PC-9 (cell line): ENCODE data around the gene SORBS1. TPM values are rescaled to one million over a fixed set of nuclear protein-coding genes. Genes with fewer than 3 reads are reported as not detected.

Source experiments
- BruUV-seq: library from RNA; stranded (reverse); fragments of 400-500 nt; replicated peaks from 2 replicates; lab custom pipeline; 2021; lab: Mats Ljungman, UMichigan
- CTCF ChIA-PET: fragments of 300-600 bp; sonication (Branson Sonifier 250); formaldehyde crosslinking; loops from one replicate; lab custom pipeline; 2022; ENCODE audit warnings: antibody characterized with exemption; lab: Charles Lee
- POLR2A ChIA-PET: fragments of 300-600 bp; sonication (Branson Sonifier 250); formaldehyde crosslinking; loops from one replicate; lab custom pipeline; 2022; ENCODE audit warnings: antibody characterized with exemption; ENCODE audit not compliant: unreplicated experiment; lab: Charles Lee
- DNase-seq, 2 experiments: peaks; one replicate each; pipeline versions ENCODE4 v3.0.0 to v3.0.0-alpha.2; 2015 to 2022; ENCODE audit warnings: mixed read lengths in 1 of 2
- H2AFZ ChIP-seq: fragments of 200-600 bp; sonication (generic); 2 replicates; pipeline ENCODE4 v1.8.1; 2017; ENCODE audit warnings: antibody characterized with exemption
- H3F3A ChIP-seq: fragments of 200-600 bp; sonication (generic); 2 replicates; pipeline ENCODE4 v1.8.1; 2017; ENCODE audit warnings: antibody characterized with exemption, mild to moderate bottlenecking, low read depth; ENCODE audit not compliant: insufficient read depth
- H3K27ac ChIP-seq: fragments of 200-600 bp; sonication (generic); 2 replicates; pipeline ENCODE4 v1.6.1; 2016; ENCODE audit warnings: mixed run types
- H3K27me3 ChIP-seq: fragments of 200-600 bp; sonication (generic); 2 replicates; pipeline ENCODE4 v1.6.1; 2016; ENCODE audit warnings: low read depth, mixed run types; ENCODE audit not compliant: insufficient read depth
- H3K36me3 ChIP-seq: fragments of 200-600 bp; sonication (generic); 2 replicates; pipeline ENCODE4 v1.6.1; 2016; ENCODE audit warnings: low read depth, mixed run types
- H3K4me1 ChIP-seq: fragments of 200-600 bp; sonication (generic); replicated peaks from 2 replicates; pipeline ENCODE4 v1.6.1; 2016; ENCODE audit warnings: mixed run types; ENCODE audit not compliant: insufficient read depth
- H3K4me2 ChIP-seq: fragments of 200-600 bp; sonication (generic); 2 replicates; pipeline ENCODE4 v1.6.1; 2017; ENCODE audit warnings: mixed run types
- H3K4me3 ChIP-seq: fragments of 200-600 bp; sonication (generic); 2 replicates; pipeline ENCODE4 v1.6.1; 2016; ENCODE audit warnings: mixed run types
- H3K79me2 ChIP-seq: fragments of 200-600 bp; sonication (generic); 2 replicates; pipeline ENCODE4 v1.6.1; 2017; ENCODE audit warnings: low read depth, mixed run types
- H3K9me2 ChIP-seq: fragments of 200-600 bp; sonication (generic); 2 replicates; pipeline ENCODE4 v1.8.1; 2017; ENCODE audit warnings: mild to moderate bottlenecking; ENCODE audit not compliant: insufficient read depth
- H3K9me3 ChIP-seq: fragments of 200-600 bp; sonication (generic); 2 replicates; pipeline ENCODE4 v1.8.1; 2016; ENCODE audit warnings: low read depth; ENCODE audit not compliant: insufficient read depth
- H4K20me1 ChIP-seq: fragments of 200-600 bp; sonication (generic); 2 replicates; pipeline ENCODE4 v1.8.1; 2017; ENCODE audit not compliant: insufficient read depth
- EZH2 ChIP-seq: fragments of 200-600 bp; sonication (generic); IDR thresholded peaks from 2 replicates; pipeline ENCODE4 v1.8.0; 2017; ENCODE audit warnings: antibody characterized with exemption, low read depth
- intact Hi-C: fragments of 100-400 bp; cut with micrococcal nuclease; formaldehyde crosslinking; loops from one replicate; pipeline ENCODE4 v1.10.0; 2022; ENCODE audit not compliant: unreplicated experiment
- total RNA-seq: library from RNA; stranded (reverse); gene quantifications from 2 replicates; pipeline ENCODE4 v1.2.3, GENCODE V29; 2021
- TF ChIP-seq, protein P1 (sequence below): fragments of 200-600 bp; sonication (generic); conservative IDR thresholded peaks from 2 replicates; pipeline ENCODE4 v1.6.1; 2017; ENCODE audit warnings: mixed run types, antibody characterized with exemption, mild to moderate bottlenecking, moderate library complexity

Gene SORBS1
- total RNA-seq, 1 experiment from 2014 or later: 5.0 TPM

DNA sequence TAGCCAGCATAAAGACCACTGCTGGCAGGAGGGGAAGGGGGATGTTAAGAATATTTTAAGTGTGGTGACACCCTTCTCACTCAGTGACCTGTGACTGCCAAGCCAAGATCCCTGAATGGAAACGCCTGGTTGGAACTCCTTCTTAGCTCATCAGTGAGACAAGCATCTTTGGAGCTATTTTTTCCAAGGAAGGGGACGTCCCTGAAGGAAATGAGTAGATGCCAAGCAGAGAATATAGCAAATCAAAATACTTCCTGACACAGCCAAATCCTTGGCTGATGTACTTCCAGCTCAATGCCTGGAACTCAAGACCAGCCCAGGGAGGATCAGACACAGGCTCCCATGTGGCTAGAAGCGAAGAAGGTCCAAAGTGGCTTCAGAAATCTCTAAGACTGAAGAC is 82.2 kb downstream of the SORBS1 start:
- Histone ChIP-seq H3F3A (no peaks in the 10 kb centered on the region), H3K4me3 (no peak overlapping the region), H3K36me3 (no peaks in the 10 kb centered on the region), H3K4me2 (no peak overlapping the region), H3K9me2 (no peaks in the 10 kb centered on the region), H3K27me3 (no peaks in the 10 kb centered on the region), H4K20me1 (no peaks in the 10 kb centered on the region), H3K79me2 (no peaks in the 10 kb centered on the region), H3K4me1 (no peaks in the 10 kb centered on the region), H3K27ac (no peak overlapping the region), H3K9me3 (no peaks in the 10 kb centered on the region), H2AFZ (no peak overlapping the region)
- BruUV-seq: no TSS peak
- ChIA-PET CTCF (interaction anchor here (0.5 to 0.6 kb wide), 2 partner anchors 99 to 638 kb away, joined by 6 read pairs; no protein-coding TSS in a partner anchor), POLR2A (no interaction called here)
- intact Hi-C loops: no loop called here
- TF ChIP-seq EZH2: no peak
- TF ChIP-seq, protein P1, sequence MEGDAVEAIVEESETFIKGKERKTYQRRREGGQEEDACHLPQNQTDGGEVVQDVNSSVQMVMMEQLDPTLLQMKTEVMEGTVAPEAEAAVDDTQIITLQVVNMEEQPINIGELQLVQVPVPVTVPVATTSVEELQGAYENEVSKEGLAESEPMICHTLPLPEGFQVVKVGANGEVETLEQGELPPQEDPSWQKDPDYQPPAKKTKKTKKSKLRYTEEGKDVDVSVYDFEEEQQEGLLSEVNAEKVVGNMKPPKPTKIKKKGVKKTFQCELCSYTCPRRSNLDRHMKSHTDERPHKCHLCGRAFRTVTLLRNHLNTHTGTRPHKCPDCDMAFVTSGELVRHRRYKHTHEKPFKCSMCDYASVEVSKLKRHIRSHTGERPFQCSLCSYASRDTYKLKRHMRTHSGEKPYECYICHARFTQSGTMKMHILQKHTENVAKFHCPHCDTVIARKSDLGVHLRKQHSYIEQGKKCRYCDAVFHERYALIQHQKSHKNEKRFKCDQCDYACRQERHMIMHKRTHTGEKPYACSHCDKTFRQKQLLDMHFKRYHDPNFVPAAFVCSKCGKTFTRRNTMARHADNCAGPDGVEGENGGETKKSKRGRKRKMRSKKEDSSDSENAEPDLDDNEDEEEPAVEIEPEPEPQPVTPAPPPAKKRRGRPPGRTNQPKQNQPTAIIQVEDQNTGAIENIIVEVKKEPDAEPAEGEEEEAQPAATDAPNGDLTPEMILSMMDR: no peak
- no peak for DNase-seq

DNA sequence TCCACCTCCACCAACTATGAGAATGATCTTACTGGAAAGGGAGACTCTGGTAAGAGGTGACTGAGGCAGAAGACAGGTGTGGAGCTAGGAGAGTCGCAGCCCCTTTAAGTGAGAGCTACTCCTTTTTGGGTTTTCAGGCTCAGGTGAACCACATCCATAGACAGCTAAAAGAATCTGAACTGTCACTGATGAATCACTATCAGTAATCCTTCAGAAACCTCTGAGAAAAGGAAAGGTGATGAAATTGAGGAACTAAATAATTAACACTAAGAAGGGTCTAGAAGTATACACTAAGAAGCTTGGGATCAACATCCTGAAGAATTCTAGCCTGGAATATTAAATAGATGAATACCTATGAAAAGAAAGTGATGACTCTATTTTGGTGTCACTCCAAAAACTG is 83.0 kb downstream of the SORBS1 start:
- no peaks in the 10 kb centered on the region for H3K4me1 ChIP-seq
- no peak overlapping the region for H3K4me2 ChIP-seq
- H3K4me3 ChIP-seq: no peak overlapping the region
- no peak for DNase-seq
- no peaks in the 10 kb centered on the region for H3F3A ChIP-seq
- no peaks in the 10 kb centered on the region for H3K27me3 ChIP-seq
- POLR2A ChIA-PET: no interaction called here
- no TSS peak for BruUV-seq
- TF ChIP-seq, protein P1: no peak
- TF ChIP-seq EZH2: no peak
- CTCF ChIA-PET: no interaction called here
- intact Hi-C loops: no loop called here
- H4K20me1 ChIP-seq: no peaks in the 10 kb centered on the region
- no peaks in the 10 kb centered on the region for H3K9me2 ChIP-seq
- H3K79me2 ChIP-seq: no peaks in the 10 kb centered on the region
- H3K27ac ChIP-seq: no peak overlapping the region
- H3K36me3 ChIP-seq: no peaks in the 10 kb centered on the region
- H3K9me3 ChIP-seq: no peaks in the 10 kb centered on the region
- no peak overlapping the region for H2AFZ ChIP-seq

DNA sequence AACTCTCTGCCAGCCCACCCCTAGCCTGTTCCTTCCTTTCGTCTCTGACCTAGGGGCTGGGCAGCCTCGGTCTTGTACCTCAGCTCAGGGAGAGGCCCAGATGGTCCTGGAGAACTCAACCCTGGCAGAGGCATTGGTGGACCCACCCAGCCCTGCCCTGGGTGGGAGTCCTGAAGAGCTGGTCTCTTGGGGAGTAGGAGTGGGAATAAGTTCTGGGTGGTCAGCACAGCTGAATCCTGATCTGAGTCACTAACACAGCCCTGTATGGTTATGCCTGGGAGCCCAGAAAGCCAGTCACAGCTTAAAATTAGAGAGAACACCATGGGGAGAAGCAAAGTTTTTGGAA is 84.0 kb downstream of the SORBS1 start:
- H3K27ac ChIP-seq: no peak overlapping the region
- no peaks in the 10 kb centered on the region for H3F3A ChIP-seq
- H3K36me3 ChIP-seq: no peaks in the 10 kb centered on the region
- H4K20me1 ChIP-seq: no peaks in the 10 kb centered on the region
- H3K27me3 ChIP-seq: no peaks in the 10 kb centered on the region
- no peaks in the 10 kb centered on the region for H3K9me2 ChIP-seq
- BruUV-seq: no TSS peak
- TF ChIP-seq, protein P1: no peak
- no peak for TF ChIP-seq EZH2
- no peaks in the 10 kb centered on the region for H3K79me2 ChIP-seq
- no peaks in the 10 kb centered on the region for H3K9me3 ChIP-seq
- no peak overlapping the region for H2AFZ ChIP-seq
- H3K4me3 ChIP-seq: no peak overlapping the region
- CTCF ChIA-PET: no interaction called here
- no peaks in the 10 kb centered on the region for H3K4me1 ChIP-seq
- DNase-seq: no peak
- H3K4me2 ChIP-seq: no peak overlapping the region
- POLR2A ChIA-PET: no interaction called here
- intact Hi-C loops: no loop called here
